ENCODE data around the gene MTCP1.

- TF ChIP-seq EZH2 (IDR thresholded peaks at IDR 0.05; ENCODE audit: low read depth, unreplicated experiment) (no peak), ETS1 (IDR thresholded peaks at IDR 0.05) (no peak), EZH2phosphoT487 (IDR thresholded peaks at IDR 0.05; ENCODE audit: unreplicated experiment) (no peak), CTCF (conservative IDR thresholded peaks at IDR 0.05; ENCODE audit: low read depth in 2 of 2) (no peak), POLR2AphosphoS5 (IDR thresholded peaks at IDR 0.05; ENCODE audit: low read depth) (no peak), JUNB (IDR thresholded peaks at IDR 0.05; ENCODE audit: unreplicated experiment) (no peak), REST (IDR thresholded peaks at IDR 0.05; ENCODE audit: unreplicated experiment) (no peak), ZNF331 (CRISPR knock-in tag; IDR thresholded peaks at IDR 0.05; ENCODE audit: low read depth) (no peak), NANOG (IDR thresholded peaks at IDR 0.05; ENCODE audit: borderline replicate concordance) (no peak), STAT1 (IDR thresholded peaks at IDR 0.05; ENCODE audit: unreplicated experiment) (no peak)
These were observed 15.4 kb downstream of the MTCP1 start for GRCh38 chrX:155055494-155055893.
